ENCODE measurements around the gene SYP.

DNA sequence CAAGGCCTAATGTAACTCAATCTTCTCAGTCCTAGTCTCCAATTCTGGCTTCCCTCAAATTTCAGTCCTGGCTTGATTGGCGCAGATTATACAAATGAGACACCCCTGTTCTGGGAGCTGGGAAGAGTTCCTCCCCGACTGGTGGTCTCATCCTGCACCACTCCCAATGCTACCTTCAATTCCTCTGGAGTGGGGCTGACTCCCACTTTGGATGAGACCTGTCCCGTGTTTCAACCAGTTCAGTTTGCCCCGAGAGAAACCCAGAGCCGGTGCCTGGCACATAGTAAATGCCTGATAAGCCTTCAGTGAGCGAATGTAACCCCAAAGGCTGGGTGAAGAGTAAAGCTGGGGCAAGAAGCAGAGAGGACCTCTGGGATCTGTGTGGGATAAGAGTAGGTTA lies 4.0 kb upstream of the SYP start:
- TF ChIP-seq POLR2A (IDR thresholded peaks at IDR 0.05) = no peak
- TF ChIP-seq, protein P1, sequence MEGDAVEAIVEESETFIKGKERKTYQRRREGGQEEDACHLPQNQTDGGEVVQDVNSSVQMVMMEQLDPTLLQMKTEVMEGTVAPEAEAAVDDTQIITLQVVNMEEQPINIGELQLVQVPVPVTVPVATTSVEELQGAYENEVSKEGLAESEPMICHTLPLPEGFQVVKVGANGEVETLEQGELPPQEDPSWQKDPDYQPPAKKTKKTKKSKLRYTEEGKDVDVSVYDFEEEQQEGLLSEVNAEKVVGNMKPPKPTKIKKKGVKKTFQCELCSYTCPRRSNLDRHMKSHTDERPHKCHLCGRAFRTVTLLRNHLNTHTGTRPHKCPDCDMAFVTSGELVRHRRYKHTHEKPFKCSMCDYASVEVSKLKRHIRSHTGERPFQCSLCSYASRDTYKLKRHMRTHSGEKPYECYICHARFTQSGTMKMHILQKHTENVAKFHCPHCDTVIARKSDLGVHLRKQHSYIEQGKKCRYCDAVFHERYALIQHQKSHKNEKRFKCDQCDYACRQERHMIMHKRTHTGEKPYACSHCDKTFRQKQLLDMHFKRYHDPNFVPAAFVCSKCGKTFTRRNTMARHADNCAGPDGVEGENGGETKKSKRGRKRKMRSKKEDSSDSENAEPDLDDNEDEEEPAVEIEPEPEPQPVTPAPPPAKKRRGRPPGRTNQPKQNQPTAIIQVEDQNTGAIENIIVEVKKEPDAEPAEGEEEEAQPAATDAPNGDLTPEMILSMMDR (IDR thresholded peaks at IDR 0.05) = no peak
